HG03460 (cell line): ENCODE results near the gene MYRIP.

Source experiments
- ATAC-seq: cut with Tn5 transposase; IDR thresholded peaks from one replicate; pipeline ENCODE4 v1.9.1; 2021; ENCODE audit not compliant: unreplicated experiment

Gene MYRIP

DNA sequence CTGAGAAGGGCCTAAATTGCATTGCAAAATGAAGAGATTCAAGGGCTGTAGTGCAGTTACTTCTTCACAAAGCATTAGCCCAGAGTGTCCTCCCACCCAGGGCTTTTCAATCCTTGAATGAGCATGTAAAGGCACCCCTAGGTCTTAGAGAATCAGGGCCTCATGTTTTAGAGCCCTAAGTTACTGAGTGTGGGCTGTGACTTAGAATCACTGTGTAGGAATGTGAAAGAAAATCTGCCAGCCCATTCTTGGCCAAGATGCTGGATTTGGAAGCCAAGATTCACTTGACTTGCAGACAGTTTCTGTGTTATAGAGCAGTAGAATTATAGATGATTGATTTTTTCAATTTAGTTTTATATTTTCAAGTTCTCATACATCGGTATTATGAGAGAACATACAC is 153.2 kb downstream of the MYRIP start:
- ATAC-seq: no peak

DNA sequence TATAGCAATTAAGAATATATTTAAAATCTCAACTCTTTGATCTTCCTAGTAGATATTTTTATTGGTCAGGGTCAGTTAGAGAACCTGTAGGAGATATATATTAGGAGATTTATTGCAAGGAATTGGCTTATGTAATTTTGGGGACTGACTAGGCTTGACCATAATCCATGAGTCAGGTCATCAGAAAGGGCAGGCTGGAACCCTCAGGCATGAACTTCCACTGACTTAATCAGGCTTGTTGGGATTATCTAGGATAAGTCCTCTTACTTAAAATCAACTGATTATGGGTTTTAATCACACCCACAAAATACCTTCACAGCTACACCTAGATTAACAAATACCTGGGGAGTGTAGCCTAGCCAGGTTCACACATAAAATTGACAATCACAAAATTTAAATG is 156.1 kb downstream of the MYRIP start:
- ATAC-seq: no peak

DNA sequence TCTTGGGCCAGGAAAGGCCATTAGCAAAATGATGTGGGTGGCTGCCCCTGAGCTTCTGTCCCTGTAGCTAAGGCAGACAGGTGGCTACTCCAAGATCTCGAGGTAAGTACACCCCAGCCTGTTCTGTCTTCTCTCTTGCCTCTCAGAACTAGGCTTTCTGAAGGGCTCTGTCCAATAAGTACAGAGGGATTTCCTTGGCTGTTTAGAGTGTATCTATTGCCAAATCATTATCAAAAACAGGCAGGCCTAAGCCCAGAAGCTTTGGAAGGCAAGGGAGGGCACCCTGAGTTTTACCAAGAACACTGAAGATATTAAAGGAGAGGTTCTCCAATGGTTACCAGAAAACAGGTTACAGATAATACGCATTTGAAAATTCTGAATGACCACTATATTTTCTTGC is 156.6 kb downstream of the MYRIP start:
- ATAC-seq: no peak

DNA sequence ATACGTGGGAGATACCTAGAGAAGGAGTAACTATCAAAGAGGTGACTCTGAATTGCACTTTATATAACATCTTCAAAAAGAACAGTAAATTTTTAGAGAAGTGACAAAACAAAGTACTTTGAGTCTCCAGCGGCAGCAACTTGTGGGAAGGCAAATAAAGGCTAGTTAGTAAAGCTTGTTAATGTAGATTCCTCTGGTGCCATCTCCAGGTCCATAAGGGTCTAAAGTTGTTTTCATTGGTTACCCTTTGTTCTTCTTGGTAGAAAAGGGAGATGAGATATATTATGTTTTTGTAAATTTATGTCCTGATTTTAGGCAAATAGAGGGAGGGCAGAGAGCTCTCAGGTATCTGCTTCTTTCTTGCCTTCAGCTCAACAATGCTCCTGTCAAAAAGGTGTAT is 161.6 kb downstream of the MYRIP start:
- no peak for ATAC-seq

DNA sequence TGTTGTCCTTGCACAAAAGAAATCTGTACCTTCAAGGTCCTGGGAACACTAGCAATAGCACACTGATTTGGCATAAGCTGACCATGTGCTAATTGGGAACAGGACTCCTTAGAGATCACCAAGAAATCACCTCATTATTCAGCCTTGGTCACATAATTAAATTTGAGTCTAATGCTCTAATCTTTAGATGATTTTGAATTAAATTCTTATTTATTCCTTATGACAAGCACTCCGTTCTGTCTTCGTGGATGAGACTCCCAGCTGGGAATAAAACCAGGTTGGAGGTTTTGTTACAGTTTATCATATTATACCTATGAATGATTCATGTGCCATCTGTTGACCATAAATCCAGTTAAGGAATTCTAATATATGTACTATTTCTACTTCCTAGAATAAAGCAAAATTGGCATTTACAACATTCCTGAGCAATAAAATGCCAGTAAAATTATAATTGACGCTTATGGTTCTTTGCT is 162.2 kb downstream of the MYRIP start:
- ATAC-seq: no peak

DNA sequence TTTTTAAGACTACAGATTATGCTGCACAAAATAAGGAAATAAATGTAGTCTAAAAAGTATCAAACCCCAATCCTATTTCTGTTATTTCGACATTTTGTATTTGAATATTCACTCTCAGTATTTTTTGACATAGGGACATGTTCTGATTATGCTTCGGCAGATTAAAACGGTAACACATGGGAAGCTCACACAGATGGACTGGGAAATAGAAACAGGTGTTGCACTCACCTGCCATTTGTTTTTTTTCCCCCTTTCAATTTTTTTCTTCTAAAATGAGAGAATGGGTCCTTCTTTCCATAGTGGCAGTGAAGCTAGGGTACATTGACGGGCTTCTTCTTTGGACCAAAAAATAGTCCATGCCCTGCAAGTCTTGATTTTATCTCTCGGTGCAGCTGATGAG is 163.1 kb downstream of the MYRIP start:
- no peak for ATAC-seq

DNA sequence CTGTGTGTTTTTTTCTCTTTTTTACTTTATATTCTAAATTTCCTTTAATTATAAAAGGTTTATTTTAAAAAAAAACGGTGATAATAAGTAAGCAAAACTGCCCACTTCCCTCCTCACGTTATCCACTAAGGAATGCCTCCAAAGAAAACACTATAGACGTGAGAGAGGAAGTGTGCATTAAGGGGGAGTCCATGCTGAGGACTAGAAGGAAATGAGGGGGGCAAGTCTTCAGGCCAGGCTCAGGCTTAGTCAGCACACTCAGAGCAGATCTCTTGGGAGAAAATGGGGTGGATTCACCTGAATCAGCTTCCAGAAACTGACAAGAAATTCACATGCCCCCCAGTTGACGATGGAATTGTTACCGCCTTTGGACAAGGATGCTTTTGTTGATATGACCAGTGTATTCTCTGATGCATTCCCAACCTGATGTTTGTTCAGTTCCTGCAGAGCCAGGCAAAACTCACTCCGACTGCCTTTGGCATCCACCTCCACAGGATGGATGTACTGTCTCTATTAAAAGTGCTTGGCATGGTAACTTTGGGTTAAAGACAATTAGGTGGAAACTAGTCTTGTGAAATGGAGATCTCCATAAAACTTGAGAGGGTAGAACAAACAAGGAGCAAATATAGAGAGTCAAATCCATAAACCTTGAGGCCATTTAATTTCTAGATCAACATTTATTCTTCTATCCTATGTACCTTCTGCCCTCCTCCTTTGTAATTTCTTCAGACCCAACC is 167.8 kb downstream of the MYRIP start:
- no peak for ATAC-seq

DNA sequence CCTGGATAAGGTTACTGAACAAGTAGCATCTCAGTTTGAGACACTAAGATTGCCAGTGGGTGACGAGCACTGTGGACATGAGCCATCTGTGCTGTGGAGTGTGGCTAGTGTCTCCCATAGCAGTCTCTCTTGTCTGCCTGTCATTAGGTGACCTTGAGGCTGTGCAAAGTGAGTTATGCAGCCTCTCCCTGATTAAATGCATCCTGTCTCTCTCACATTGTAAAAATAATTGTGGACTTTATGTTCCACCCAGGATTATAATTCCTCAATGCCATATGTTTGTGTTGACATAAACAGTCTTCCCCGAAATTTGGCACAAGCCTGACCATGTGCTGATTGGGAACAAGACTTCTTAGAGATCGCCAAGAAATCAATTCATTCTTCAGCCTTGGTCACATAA is 168.9 kb downstream of the MYRIP start:
- no peak for ATAC-seq

DNA sequence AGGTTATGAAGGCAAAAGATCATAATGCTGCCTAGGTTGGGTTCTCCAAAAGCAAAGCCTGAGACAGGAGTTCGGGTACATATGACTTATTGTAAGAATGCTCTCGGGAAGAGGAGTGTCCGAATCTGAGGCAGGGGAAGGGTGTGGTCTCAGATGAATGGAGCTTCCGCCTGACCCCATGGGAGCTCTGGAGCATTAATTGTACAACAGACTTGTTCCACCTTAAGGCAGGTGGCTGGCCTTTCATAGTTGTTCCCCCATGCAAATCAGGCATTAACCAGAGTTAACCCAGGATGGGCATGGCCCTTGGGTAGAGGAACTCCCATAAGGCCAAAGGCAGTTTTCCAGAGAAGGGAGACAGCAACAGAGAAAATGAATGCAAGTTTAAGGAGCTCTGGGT is 170.6 kb downstream of the MYRIP start:
- ATAC-seq: no peak

DNA sequence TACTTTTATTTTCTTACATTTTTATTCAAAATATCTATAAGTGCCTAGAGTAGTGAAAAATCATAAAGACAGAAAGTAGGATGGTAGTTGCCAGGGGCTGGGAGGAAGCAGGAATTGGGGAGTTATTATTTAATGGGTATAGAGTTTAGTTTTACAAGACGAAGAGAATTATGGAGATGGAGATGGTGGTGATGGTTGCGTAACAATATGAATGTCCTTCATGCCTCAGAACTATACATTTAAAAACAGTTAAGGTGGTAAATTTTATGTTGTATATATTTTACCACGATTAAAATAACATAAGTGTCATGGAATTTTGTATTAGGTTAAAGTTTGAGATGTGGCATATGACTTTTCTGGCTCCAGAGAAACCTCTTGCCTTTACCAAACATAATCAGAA is 171.4 kb downstream of the MYRIP start:
- no peak for ATAC-seq

DNA sequence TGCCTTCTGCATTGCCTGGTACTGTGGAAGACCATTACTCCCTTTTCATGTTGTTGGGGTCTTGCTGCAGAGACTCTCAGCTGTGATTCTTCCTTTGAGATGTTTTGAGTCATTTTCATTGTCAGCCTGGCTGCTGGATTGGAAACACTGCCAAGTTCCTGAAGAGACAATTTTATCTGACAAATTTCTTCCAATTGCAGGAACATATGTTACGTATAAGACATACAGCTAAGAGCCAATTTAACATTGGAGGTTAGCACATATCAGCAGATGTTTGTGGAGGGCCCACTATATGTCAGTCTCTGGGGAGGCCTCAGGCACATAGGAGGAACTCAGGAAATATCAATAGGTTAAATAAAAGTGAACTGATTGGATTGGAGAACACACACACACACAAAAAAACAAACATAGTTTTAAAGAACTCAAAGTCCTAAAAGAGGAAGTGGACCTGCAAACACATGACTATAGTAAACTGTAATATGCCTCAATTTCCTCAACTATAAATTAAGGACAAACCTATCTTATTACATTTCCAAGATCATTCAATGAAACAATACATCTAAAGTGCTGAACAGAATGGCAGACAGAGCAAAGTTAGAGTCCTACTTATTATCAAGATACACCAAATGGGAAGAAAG is 172.3 kb downstream of the MYRIP start:
- ATAC-seq: no peak

DNA sequence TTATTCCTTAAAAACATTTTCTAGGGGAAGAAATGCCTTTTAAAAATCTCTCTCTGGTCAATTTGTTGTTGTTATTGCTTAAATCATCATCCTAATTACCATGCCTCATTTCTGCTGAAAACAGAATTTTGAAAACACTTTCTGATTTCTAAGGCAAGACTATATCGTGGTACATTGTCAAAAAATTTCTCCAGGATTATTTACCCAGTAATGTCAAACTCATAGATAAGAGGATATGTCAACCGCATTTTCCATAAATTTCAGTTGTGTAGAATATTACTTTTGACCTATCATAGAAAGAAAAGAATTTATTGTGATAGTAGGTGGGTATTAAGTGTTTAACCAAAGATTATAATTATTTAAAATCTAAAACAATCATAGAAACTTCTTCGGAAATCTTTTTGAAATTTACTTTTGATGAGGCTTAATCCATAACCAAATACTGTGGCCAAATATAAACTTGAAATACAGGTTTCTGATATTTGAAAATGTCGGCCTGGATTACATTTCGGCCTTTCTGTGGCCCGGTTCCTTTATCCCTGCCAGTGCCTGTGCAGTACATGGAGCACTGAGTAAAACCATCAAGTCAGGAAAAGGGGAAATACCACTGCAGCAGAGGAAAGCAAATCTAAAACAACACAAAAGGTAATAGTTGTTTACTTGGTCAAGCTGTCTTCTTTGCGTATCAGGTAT is 173.4 kb downstream of the MYRIP start:
- no peak for ATAC-seq

DNA sequence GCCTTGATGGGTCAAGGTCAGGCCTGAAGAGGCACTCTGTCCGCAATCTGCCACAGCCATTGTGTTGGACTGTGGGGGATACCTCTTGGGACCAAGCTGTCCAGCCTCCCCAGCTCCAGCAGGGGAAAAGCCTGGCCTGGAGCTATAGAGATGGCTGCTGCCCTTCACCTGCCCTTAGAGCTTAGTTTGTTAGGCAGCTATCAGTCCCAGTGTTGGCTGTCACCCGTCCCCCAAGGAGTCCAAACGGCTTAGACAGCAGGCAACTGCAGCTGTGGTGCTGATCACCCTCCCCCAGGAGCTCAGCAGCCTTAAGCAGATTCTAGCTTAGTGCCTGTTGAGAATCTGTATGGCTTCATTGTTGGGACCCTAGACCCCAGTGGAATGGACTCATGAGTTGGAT is 180.3 kb downstream of the MYRIP start:
- no peak for ATAC-seq

DNA sequence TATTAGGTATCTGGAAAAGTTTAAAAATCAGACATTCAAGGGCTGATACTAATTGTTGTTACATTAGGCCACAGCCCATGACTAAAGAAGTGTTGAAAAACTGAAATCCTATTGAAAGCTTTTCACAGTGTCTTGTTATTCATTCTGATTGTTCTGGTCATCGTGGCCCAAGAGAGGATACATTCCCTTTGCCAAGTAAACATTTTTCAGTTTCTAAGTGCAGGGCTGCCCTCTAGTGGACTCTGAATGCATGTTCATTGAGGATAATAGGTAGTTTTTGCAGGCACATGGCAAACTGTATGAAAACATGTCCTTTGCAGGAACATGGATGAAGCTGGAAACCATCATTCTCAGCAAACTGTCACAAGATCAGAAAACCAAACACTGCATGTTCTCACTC is 181.1 kb downstream of the MYRIP start:
- ATAC-seq: no peak

DNA sequence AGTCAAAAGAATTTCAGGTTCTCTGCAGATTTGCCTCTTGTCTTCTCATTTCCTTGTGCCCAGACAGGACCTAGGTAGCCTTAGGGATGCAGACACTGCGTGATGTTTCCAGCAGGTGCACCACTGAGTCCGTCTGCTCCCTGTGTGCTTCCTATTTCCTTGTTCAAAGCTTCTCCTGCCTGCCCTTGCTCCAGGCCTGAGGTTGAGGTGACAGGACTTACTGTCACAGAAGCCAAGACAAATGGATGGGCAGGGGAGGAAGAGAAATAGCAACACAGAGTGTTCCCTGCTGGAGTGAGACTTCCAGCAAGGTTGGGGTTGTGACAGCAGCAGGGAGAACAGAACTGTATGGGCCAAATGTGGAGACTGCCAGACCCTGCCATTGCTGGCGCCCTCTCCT is 199.4 kb downstream of the MYRIP start:
- ATAC-seq: no peak

DNA sequence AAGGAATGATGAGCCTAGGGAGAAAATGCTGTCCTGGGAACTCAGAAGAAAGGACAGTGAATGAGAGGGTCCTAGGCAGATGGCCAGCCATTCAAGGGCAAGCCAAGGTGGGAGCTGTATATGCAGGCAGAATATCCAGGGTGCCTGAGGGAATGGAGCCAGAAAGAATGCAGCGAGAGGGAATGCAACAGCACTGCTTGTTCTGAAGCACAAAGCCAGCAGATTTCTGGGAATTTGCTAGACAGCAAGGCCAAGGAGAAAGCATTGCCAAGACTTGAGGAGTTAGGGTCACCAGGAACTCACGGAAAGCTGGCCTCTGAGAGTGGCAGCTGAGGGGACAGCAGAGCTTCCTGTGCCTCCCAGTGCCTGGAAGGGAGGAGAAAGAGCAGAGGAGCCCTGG is 200.6 kb downstream of the MYRIP start:
- no peak for ATAC-seq

DNA sequence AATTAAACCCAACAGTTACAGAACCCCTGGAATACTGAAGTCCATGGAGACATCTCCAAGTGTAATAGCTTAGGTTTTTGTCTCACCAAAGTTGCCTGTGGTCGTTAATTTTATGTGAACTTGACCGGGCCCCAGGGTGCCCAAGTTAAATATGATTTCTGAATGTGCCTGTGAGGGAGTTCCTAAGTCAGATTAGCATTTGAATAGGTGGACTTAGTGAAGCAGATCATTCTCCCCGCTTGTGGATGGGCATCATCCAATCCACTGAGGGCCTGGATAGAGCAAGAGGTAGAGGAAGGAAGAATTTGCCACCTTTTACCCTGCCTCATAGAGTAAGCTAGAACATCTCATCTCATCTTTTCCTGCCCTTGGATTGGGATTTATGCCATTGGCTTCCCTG is 203.0 kb downstream of the MYRIP start:
- no peak for ATAC-seq

DNA sequence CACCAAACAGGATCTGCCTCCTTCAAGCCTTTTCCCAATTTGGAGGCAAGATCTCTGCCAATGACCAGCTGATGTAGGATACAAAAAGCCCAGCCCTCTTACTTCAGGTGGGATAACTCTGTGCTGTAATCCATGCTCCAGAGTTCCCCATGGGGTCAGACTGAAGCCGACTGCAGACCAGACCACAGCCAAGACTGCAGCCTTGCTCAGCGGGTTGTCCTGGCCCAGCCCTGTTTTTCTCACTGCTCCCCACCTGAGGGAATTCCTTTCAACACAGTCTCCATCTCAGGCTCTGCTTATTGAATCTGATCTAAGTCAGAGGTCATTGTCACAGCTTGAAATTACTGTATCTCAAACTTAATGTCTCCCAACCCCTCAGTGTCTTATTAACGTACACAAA is 207.0 kb downstream of the MYRIP start:
- no peak for ATAC-seq

DNA sequence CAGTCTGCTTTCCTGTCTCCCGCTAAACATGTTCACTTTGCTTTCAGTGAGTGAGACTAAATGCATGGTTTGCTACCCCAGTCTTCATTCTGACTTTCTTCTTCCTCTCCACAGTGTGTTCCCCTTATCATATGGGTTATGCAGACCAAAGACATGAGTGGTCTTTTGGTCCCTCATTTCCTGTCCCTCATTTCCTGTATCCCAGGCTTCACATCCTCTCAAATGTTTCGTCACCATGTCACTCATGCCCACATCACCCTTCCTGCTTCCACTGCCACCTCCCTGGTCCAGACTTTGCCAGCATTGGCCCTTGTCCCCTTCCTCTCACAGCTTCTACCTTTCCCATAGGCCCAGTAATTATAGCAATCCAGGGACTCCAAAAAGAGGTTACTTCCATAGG is 209.0 kb downstream of the MYRIP start:
- ATAC-seq: no peak

DNA sequence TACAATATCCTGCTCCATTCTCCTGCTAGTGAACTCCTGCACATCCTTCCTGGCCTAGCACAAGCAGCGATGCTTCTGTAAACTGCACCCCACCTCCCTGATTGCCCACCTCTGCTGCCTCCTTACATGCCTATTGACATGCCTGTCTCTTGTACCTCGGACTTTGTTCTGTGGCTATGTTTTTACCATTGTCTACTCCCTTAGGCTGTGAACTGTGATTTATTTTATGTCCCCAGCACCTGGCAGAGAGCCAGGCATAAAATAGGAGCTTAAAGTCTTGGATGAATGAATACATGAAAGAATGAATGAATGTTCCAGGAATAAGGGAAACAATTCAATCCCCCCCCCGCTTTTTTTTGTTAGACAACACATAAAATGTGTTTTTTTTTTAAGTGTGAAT is 210.0 kb downstream of the MYRIP start:
- ATAC-seq: no peak

DNA sequence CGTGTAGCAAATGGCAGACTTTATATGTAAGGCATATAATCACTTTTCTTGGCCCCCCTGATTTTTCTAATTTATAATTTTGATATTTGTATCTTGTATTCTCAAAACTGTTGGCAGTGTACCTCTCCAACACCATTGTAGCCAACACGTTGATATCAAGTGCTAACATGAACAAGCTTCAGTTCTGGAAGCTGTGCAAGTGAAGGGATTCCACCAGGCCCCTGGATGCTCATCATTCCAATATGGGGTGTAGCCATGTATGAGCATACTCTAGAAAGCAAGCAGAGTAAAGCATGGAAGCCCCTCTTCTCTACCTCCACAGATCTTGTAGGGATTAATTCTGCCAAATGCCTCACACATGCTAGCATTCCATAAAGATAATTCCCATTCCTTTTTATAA is 211.3 kb downstream of the MYRIP start:
- no peak for ATAC-seq

DNA sequence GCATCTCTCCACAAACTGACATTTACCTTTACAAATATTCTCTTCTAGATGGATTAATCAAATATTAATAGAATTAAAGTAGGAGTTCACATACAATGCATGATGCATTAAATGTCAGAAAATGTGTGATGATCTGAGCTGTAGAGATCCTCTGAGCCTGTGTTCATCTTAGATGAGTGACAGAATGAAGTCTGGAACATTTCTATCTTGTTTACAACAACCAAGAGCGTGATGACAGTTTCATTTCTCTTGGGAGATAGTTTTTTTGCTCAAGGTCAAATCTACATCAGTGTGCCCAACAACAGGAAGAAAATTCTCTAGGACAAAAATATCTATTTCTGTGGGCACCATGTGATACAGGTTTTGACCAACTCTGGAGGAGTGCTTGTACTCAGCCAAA is 211.9 kb downstream of the MYRIP start:
- ATAC-seq: no peak
